ENCODE measurements around the gene CADPS.

CADPS gene

GRCh38 chr3:62812631-62813030 is 62.6 kb downstream of the CADPS start:
- DNase-seq (ENCODE audit: low read depth) = no peak

DNA sequence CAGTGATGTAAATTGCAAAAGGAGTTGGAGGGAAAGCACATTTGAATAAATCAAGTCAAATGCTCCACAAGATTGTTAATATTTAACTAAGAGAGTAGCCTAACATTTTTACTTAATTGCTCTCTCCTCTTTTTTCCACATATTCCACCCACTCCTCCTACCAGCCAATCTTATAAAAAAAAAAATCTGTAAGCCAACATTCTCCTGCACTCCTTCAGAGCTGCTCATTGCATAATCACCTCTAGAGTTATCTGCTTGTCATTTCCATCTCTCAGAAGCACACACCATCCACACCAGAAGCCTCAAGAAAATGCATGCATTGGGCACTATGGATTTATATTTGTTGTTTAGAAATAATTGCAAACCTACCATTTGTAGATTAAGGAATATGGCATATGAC is 64.1 kb downstream of the CADPS start:
- DNase-seq (ENCODE audit: low read depth) = no peak

DNA sequence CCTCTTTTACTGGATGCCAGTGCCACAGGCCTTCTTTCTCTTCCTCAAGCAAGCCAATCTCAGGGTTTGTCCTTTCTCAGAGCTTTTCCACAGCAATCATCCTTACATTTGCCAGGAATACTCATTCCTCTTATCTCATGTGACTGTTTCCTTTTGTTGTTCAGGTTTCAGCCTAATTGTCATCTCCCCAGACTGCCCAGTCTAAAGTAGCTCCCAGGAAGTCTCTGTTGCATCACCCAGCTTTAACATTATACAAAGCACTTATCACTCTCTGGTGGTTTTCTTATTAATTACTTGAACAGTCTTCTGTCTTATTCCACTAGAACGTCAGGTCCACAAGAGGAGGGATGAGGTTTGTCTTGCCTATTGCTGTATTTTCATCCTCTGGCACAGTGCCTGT is 65.8 kb downstream of the CADPS start:
- DNase-seq (ENCODE audit: low read depth) = no peak

DNA sequence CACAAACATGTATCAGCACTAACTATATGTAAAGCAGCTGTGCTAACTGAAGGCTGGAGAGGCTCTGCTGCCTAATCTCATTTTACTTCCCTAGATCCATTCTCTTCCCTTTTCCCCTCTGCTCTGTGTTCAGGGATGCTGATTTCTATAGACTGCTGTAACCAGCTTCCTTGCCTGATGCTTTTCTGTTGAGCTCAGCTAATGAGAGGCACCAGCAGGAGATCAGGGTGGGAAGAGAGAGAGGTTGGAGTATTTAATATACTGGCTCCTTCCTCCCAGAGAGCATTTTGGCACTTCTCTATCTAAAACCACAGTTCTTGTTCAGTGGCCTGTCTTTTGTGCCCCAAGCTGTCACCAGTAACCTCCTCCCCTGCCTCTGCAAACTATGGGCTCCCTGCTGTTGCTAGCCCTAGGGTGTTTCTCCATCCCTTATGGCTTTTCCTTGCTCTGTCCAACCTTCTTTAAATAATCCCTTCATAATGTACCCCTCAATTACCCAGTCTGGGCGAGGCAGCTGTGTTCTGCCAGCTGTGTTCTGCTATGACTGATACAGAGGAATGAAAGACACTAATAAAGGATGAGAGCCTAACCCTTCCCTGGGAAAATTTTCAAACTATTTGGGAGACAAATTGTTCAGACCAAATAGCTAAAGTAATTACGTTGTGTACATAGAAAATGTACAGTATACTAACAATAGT is 69.5 kb downstream of the CADPS start:
- DNase-seq (ENCODE audit: low read depth) = no peak

GRCh38 chr3:62805106-62805505 is 70.1 kb downstream of the CADPS start:
- no peak for DNase-seq (ENCODE audit: low read depth)

- DNase-seq (ENCODE audit: low read depth) = no peak
Measured at GRCh38 chr3:62803276-62803675, 71.9 kb downstream of the CADPS start.

DNA sequence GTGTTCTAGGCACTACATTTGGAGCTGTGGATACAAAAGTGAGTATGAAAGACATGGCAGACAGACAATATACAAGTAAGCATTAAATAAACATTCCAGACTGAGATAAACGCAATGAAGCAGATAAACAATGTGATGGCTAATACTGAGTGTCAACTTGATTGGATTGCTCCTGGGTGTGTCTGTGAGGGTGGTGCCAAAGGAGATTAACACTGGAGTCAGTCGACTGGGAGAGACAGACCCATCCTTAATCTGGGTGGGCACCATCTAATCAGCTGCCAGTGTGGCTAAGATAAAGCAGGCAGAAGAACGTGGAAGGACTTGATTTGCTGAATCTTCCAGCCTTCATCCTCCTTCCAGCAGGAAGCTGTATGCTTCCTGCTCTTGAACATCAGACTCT is 77.2 kb downstream of the CADPS start:
- DNase-seq (ENCODE audit: low read depth) = no peak

- DNase-seq (ENCODE audit: low read depth) = no peak
Measured at GRCh38 chr3:62797132-62797531, 78.1 kb downstream of the CADPS start.

DNA sequence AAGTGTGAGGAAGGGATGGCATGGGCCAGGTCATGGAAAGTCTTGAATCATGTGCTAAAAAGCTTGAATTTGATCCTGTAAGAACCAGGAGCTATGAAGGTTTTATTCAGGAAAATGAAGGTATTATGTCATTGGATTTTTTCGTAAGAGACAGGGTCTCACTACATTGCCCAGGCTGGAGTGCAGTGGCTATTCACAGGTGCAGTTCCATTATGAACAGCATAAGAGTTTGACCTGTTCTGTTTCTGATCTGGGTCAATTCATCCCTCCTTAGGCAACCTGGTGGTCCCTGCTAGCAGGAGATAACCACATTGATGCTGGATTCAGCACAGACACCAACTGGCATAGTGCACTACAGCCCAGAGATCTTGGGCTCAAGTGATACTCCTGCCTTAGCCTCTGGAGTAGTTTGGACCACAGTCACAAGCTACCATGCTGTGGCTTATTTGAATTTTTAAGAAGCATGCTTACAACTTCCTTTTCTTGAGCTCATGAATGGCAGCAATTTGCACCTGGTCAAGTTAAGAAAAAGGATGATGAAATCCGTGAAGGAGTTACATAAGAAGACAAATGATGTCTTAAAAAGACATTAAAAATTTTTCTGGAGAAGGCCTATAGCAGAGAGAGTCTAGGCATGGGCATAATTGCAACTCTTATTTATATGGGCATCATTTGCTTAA is 79.1 kb downstream of the CADPS start:
- no peak for DNase-seq (ENCODE audit: low read depth)

- DNase-seq (ENCODE audit: low read depth) = no peak
Measured at GRCh38 chr3:62793946-62794345, 81.3 kb downstream of the CADPS start.

DNA sequence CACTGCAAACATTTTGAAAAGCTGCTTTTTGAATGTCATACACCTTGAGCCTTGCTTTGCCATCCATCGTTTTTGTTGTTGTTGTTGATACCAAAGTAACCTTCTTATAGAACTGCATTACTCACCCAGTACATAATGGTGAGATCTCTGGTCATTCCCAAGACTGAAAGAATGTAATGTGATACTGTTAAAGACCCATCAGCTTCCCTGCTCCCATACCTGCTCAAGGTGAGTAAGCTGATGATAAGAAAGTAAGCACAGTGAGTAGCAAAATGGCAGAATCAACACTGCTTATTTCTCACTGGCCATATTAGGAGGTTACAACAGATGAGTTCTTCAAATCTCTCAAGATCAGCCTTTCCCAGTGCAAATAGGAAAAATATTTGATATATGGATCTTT is 89.8 kb downstream of the CADPS start:
- no peak for DNase-seq (ENCODE audit: low read depth)

GRCh38 chr3:62781121-62781520 is 94.1 kb downstream of the CADPS start:
- DNase-seq (ENCODE audit: low read depth) = no peak

DNA sequence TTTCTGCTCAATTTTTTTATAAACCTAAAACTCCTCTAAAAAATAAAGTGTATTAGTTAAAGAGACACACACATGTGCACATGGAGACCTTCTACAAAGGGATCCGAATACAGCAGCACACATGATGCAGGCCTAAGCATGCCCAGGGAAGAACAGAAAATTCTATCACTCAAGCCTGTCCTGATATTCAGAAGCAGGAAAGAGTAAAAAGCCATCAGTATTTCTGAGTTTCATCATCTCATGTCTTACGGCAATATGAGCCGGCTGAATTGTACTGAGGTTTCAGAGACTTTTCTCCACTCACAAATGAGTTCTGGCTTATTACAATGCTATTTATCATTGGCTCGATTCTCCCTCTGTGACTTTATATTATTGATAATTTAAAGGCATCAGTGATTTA is 97.5 kb downstream of the CADPS start:
- no peak for DNase-seq (ENCODE audit: low read depth)

- DNase-seq (ENCODE audit: low read depth) = no peak
Measured at GRCh38 chr3:62777130-62777529, 98.1 kb downstream of the CADPS start.

DNA sequence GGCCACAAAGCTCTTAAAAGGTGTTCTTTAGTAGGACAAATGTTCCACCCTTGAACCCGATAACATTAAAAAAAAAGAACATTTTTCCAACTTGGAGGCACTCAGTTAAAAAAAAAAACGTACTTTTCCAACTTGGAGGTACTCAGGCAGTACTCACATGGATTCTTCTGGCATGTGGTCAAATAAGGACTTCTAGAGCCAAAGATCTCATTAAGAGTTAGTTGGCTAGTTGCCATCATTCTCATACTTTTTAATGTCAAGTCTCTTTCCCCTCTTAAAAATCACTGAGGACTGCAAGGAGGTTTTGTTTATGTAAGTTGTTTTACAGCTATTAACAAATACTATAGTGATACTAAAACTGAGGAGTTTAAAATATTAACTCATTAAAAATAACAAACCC is 101.0 kb downstream of the CADPS start:
- DNase-seq (ENCODE audit: low read depth) = no peak

DNA sequence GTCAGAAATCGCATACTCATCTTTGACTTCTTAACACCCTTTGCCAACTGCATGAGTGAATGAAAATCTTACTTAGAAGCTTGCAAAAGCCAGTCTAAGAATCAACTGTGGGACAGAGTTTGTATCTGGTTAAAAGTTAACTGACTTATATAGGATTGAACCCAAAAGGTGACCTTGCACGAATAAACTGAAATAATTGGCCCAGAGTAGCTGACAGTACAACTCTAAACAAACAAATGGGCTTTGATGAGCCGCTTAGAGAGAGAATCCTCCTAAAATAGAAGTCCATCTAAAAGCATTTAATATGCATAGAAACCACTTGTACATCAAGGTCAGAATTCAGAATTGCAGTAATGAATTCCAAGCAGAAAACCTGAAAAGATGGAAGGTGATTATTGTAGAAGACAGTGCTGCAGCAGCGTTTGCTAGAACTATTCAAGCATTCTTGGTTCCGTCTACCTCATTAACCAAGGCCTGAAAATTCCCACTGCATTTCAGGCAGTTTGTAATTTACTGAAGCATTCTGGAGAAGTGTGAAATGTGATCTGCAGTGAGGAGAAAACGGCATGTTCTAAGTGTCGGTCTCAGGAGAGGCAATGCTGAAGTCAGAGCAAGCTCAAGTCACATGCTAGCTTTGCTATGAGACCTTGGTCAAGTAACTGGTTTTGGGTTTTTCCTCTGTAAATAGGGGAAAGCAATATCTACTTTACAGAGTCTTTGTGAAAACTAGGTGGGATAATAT is 103.7 kb downstream of the CADPS start:
- no peak for DNase-seq (ENCODE audit: low read depth)

GRCh38 chr3:62768896-62769295 is 106.3 kb downstream of the CADPS start:
- no peak for DNase-seq (ENCODE audit: low read depth)

DNA sequence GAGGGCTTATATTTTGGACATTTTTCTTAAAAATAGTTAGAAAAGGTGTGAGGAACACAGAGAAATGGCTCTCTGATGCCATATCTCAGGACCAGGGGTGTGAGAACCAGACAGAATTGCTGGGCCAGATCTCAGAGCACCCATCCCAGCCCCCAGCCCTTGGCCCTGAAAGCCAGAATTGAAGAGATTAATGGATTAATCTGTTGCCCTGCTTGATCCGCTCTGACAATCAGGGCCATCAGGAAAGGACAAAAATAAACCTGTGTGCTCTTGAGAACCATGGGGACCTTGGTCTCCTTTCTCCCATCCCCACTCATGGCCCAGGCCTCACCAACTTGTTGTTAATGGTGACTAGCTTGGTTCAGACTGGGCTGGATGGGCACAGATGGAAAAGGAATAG is 113.5 kb downstream of the CADPS start:
- DNase-seq (ENCODE audit: low read depth) = no peak

DNA sequence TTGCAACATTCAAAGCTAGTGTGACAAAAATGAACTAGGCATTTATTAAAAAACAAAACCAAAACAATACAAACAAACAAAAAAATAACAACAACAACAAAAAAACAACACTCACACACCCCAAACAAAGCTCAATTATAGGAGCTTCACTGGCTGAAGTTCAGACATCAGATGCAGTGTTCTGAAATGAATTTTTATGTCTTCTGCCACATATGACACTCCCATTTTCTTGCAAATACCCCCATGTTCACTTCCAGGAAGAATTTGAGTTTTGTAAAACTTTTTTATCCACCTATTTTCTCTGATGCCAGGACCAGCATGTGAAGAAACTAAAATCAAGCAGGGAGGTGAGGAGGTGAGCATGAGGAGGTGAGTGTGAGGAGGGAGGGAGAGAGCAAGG is 113.9 kb downstream of the CADPS start:
- no peak for DNase-seq (ENCODE audit: low read depth)

DNA sequence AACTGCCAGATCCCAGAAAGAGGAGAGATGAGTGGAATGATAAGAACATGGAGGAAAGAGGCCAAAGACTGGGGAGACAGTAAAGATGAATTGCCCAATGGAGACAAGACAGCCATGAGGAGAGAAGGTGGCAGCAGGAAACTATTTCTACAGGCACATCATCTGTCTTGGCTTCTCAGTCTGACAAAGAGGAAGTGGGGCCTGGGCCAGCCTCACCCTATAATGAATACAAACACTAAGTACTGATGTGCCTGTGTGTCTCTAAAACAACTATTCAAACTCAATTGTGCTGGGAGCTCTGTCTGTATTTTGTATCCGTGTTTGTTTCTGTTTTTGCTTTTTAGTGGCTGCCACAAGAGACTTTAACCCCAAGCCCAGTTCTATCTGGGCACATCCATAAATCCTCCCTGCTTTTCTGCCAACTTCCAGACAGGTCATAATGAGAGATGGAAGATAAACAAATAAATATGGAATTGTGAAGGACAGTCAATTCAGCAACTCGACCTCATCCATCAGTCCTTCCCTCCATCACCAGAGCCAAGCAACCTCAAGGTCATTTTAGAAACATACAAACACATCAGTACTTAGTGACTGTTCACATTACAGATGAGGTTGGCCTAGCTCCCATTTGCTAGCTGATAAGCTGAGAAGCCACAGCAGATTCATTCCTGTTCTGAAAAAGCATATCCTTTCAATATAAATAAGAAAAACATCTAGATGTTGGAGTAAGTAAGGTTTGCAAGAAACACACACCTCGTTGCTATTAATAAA is 116.7 kb downstream of the CADPS start:
- no peak for DNase-seq (ENCODE audit: low read depth)

DNA sequence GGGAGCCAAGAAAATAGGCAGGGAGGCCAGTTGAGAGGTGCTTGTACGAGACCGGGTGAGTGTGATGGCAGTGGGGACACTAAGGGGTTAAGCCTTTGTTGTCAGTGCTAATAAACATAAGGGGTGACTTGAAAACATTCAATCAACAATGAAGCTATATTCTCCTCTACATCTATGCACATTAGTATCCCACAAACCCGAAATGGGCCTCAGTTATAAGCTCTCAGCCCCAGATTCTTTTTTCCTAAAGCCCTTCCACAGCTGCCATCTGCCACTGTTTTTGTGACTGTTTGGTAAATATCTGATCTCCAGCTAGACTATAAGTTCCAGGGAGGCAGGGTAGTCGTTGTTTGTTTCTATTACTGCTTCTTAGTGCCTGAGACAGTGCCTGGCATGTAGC is 118.2 kb downstream of the CADPS start:
- DNase-seq (ENCODE audit: low read depth) = no peak

- DNase-seq (ENCODE audit: low read depth) = no peak
Measured at GRCh38 chr3:62755285-62755684, 119.9 kb downstream of the CADPS start.

- no peak for DNase-seq (ENCODE audit: low read depth)
Measured at GRCh38 chr3:62749657-62750056, 125.6 kb downstream of the CADPS start.
